Measurements from ENCODE around the gene AR.
"Not testable (repeated sequence)": the region's sequence is repeated elsewhere in the genome, so short reads cannot be mapped to it uniquely, and the experiment has no call there.

The AR gene

DNA sequence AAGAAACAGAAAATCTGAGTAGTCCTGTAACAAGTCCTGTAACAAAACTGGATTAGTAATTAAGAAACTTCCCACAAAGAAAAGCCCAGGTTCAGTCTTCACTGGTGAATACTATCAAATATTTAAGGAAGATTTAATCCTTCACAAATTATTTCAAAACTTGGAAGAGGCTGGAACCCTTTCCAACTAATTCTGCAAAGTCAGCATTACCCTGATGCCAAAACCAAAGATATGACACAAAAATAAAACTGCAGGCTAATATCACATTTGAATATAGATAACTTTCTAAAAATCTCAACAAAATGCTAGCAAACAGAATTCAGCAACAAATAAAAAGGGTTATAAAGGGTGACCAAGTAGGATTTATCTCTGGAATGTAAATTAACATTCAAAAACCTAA, 80.5 kb downstream of the AR start:
- no peak for DNase-seq (ENCODE audit: low read depth in 2 of 2)

DNA sequence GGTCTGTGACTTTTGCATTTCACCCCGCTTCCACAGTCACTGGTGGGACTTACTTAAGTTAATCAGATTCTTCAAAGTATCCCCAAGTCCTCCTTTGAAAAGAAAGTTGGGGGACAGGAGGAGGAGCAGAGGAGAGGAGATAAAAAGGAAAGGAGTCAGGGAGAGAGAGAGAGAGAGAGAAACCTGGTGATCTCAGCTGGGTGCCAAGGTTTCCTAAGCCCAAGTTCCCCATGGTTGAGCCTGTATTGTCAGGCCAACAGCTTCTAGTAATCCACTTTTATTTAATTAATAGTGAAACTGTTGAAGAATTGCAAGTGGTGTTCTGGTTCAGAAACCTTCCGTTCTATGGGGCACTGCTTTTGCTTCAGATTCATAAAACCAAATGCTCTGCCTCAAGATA, 91.6 kb downstream of the AR start:
- DNase-seq (ENCODE audit: low read depth in 2 of 2) = no peak

DNA sequence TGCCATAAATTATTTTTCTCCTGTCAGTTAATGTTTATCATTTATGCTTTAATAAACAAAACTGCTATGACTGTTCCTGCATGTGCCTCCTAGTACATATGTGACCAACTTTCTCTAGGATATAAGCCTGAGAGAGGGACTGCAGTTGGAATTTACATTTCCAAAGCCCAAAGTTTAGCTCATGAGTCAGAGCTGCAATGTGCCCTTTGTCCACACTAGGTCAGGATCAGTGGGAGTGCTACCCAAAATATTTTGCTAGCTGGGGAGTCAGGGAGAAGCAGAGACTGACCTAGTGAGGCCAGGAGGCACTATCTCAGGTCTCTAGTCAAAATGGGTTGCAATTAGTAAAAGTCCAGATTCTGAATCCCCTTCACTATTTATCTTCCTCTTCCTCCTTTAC, 92.7 kb downstream of the AR start:
- no peak for DNase-seq (ENCODE audit: low read depth in 2 of 2)

DNA sequence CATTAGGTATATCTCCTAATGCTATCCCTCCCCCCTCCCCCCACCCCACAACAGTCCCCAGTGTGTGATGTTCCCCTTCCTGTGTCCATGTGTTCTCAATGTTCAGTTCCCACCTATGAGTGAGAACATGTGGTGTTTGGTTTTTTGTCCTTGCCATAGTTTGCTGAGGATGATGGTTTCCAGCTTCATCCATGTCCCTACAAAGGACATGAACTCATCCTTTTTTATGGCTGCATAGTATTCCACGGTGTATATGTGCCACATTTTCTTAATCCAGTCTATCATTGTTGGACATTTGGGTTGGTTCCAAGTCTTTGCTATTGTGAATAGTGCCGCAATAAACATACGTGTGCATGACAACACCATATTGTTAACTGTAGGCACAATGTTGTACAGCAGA, 93.5 kb downstream of the AR start:
- DNase-seq (ENCODE audit: low read depth in 2 of 2) = not testable (repeated sequence)

DNA sequence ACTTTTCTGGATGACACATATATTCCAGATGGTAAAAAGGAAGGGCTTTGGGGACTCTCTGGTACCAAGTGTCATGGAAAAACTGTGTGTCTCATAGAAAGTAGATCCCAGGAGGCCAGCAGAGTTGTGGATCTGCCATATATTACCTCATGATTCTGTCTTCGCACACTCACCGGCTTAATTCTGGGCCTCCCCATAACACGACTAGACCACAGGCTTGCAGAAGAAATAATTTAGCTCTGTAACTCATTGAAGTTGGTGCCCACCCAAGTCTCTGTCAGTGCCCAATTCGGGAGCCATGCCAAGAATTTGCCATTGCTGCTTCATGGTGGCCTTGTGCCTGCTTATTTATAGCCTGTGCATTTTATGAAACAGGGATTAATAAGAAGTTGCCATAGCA, 104.5 kb downstream of the AR start:
- DNase-seq (ENCODE audit: low read depth in 2 of 2) = no peak

DNA sequence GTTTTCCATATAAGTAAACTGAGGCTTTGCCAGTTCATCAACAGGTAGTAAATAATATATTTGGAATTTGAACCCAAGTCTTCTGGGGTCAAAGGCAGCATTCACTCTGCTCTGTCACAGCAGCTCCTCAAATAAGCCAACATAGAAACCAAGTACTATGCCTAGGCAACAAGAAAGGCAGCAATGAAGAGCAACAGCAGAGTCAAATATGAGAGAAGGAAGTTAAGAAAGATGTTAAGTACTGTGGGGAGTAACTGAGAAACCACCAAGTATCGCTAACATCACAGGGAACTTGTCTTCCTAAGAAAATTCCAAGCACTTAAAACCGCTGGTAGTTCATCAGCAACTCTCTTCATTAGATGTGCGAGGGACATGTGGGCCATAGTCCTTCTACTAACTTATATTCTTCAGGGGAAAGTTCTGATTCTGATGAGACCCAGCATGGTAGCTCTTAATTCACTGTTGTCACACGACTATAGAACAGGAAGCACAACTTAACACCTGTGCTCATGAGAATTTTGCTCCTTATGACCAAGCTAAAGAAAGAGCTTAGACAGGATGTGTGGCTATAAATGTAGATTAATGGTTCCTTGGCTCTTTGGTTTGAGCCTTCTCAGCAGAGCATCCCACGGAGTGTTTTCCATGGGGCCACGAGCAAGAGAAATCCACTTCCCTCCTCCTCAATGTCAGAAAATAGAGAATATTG, 107.8 kb downstream of the AR start:
- DNase-seq (ENCODE audit: low read depth in 2 of 2) = no peak

DNA sequence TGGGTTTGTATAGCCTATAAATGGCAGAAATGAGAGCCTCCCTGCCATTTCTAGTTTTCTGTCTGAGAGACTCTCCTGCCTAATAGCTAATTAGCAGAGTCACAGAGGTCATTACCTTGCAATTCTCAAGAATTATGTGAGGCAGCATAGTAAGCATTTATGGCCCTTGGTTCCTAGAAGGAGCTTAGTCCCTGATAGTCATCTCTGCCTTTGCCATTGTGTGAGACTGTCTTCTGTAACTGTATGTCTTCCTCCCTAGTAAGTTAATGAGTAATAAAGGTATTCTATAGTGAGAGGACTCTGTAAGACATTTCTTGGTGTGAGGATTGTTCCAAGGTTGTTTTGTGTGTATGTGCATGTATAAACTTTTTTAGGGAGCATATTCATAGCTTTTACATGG, 108.7 kb downstream of the AR start:
- DNase-seq (ENCODE audit: low read depth in 2 of 2) = no peak

DNA sequence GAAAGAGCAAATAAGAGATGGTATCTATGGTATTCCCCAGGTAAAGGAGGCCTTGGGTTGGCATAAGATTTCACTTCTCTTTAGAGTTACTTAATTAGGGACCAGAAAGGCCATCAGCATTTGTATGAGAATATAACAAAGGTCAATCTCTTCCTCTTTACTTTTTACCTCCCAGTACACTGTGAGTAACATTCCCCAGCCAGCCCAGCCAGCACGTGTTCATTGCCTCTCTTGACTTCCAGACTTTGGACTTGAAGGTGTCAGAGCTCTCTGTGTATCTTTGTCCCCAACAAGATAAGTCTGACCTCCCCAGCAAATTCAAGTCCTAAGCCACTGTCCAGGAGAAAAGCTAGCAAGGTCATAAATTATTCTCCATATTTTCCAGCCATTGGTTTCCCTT, 110.5 kb downstream of the AR start:
- DNase-seq (ENCODE audit: low read depth in 2 of 2) = no peak

DNA sequence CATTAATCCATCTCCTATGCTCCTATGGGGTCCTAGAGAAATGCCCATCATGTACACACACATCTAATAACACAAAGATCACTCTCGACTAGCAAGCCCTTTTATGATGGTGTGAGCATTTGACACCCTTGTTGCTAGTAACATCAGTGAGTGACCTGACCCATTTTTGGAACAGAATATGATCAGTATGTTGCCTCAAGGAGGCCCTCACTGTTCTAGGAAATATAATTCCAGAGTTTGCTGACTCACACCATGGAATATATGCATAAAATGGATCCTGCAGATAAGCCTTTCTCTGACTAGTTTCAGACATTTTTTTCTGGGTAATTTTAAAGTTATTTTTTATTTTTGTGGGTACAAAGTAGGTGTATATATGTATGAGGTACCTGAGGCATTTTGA, 121.8 kb downstream of the AR start:
- no peak for DNase-seq (ENCODE audit: low read depth in 2 of 2)

DNA sequence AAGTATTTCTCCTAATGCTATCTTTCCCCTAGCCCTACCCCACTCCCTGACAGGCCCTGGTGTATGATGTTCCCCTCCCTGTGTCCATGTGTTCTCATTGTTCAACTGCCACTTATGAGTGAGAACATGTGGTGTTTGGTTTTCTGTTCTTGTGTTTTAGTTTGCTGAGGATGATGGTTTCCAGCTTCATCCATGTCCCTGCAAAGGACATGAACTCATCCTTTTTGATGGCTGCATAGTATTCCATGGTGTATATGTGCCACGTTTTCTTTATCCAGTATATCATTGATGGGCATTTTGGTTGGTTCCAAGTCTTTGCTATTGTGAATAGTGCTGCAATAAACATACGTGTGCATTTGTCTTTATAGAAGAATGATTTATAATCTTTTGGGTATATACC, 126.9 kb downstream of the AR start:
- DNase-seq (ENCODE audit: low read depth in 2 of 2) = not testable (repeated sequence)

DNA sequence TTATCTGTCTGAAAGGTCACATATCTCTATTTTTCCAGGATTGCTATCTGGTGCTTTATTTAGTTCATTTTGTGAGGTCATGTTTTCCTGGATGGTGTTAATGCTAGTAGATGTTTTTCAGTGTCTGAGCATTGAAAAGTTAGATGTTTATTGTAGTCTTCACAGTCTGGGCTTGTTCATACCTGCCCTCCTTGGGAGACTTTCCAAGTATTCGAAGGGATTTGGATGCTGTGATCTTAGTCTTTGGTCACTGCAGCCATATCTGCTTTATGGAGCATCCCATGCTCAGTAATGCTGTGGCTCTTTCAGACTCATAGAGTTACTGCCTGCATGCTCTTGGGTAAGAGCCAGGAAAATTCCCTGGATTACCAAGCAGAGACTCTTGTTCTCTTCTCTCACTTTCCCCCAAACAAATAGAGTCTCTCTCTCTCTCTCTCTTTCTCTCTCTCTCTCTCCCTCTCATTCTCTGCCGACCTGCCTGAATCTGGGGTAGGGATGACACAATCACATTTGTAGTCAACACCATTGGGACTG, 130.0 kb downstream of the AR start:
- DNase-seq (ENCODE audit: low read depth in 2 of 2) = no peak

DNA sequence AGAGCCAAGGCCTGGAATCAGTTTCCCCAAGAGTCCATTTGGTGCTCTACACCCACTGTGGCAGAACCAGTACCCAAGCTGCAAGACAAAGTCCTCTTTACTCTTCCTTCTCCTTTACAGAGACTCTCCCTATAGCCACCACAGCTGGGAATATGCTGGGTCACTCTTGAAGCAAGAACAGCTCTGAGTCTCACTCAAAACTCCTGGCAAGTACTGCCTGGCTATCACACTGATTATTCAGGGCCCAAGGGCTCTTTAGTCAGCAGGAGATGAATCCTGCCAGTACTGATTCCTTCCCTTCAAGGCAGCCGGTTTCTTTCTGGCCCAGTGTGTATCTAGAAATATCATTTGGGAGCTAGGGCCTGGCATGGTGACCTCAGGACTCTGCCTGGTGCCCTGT, 130.9 kb downstream of the AR start:
- DNase-seq (ENCODE audit: low read depth in 2 of 2) = no peak

DNA sequence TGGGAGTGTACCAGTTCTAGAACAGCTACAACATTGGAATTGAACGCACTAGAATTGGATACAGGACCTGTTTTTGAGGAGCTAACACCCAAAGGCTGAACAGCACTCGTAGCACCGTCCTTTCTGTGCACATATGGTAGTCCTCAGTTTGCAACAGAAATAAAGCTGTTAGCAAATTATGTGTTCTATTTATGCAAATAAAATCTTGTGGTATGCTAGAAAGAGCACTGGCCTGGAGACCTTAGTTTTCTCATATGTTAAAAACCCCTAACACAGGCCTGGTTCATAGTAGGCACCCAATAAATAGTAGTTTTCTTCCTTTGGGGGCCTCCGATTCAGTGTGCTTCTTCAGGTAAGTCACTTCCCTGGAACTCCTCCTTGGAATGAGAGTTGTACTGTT, 140.3 kb downstream of the AR start:
- DNase-seq (ENCODE audit: low read depth in 2 of 2) = no peak

DNA sequence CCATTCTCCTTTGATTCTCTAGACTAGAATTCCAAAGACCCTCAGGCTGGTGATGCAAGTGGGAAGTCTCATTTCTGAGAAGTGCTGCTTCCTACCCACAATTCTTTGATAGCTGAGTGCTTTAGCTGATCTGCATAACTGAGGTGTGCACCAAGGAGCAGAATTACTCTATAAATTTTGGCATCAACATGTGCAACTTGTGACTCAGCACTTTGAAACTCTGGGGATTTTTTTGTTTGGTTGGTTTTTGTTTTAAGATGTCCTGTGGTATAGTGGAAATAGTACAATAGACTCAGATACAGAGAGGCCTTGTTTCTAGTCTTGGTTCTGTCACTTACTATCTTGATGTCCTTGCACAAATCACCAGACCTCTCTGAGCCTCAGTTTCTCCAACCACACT, 148.4 kb downstream of the AR start:
- DNase-seq (ENCODE audit: low read depth in 2 of 2) = no peak

DNA sequence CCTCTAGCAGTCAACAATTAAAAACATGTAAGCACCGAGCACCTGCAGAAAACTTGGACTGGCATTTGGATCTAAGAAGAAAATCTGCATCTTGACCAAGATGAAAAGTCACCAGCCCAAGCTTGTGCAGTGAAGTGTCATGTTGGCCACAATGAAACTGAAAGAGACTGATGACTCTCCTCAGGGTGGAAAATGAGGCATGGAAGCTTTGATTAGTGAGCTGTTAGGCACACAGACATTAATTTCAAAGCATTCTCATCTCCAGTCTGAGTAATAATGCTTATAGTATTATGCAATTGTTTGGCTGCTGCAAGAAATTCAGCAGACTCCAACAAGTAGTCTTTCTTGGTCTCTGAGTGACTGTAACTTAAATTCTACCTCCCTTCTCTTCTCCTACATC, 150.1 kb downstream of the AR start:
- DNase-seq (ENCODE audit: low read depth in 2 of 2) = no peak

DNA sequence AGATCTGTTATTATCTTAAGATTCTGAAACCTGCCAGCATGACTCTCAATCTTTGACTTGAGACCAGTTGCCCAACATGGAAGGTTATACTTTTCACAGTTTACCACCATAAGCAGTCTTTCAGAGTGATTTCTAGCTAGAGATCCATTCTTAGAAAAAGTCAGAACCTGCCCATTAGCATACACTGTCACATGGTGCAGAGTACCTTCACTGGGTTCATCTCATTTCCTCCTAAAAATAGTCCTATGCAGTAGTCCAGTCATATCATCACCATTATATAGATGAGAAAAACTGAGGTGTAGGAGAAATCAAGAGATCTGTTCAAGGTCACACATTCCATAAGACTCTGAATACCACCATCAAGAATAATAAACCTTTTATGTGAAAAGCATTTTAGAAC, 153.6 kb downstream of the AR start:
- DNase-seq (ENCODE audit: low read depth in 2 of 2) = no peak

DNA sequence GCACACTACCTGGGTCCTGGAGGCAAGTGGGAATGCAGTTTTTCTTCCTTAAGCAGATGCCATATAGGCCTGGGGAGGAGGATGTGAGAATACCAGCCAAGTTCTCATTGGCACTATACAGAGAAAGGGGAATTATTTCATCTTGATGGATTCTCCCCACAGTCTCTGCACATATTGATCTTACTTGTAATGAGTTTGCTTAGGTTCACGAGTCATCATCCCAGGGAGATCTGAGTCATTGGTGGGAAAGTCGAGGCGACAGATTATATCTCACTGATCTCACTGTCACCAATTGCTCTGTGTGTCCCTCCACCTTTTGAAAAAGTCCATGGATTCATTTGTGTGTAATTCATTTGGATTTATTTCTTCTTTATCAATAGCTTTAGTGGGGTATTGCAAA, 156.8 kb downstream of the AR start:
- no peak for DNase-seq (ENCODE audit: low read depth in 2 of 2)

DNA sequence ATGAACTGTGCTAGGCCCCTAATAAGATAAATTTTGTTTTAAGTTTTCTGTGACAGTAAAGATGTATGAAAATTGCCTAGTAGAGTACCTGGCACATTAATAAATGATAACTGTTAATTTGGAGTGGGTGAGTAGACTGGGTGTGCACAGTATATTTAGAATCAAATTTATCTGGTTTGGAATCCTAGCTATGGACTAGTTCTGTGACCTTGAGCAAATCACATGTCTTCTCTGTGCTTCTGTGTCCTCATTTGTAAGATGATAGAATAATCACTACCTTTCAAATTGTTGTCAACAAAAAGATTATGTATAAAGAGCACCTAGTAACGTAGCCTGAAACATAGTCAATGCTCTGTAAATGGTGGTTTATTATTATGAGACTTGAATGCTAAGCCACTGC, 170.2 kb downstream of the AR start:
- no peak for DNase-seq (ENCODE audit: low read depth in 2 of 2)

DNA sequence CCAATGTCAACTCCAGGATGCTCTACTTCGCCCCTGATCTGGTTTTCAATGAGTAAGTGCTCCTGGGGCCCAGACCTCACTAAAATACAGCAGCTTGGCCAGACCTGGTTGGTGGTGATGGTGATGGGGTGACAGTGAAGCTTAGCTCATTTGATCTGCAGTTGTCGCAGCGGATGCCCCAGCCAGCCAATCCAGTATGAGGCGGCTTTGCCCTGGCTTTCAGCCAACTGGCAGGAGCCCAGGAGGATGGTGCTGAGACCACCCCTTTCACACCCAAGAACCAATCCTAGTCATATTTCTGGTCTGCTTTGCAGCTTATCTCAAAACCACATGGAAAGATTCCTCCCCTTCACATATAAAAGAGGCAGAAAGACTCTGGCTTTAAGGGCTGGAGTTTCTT, 173.8 kb downstream of the AR start:
- no peak for DNase-seq (ENCODE audit: low read depth in 2 of 2)

DNA sequence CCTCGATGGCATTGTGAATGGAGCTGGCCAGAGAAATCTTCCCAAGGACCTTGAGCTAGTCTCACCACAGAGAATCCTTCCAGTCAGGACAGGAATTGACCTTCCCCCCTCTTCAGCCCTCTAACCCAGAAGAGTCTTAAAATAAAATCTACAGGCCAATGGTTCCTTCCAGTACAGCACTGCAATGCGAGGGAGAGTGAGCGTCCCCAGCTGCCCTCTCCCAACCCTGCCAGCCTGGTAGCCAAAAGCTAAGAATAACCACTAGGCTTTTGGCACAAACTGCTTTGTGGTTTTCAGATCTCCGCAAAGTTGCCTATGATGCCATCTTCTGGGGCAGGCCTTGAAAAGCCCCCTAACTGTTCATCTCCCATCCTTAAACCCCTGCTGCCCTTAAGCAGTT, 175.1 kb downstream of the AR start:
- DNase-seq (ENCODE audit: low read depth in 2 of 2) = no peak

DNA sequence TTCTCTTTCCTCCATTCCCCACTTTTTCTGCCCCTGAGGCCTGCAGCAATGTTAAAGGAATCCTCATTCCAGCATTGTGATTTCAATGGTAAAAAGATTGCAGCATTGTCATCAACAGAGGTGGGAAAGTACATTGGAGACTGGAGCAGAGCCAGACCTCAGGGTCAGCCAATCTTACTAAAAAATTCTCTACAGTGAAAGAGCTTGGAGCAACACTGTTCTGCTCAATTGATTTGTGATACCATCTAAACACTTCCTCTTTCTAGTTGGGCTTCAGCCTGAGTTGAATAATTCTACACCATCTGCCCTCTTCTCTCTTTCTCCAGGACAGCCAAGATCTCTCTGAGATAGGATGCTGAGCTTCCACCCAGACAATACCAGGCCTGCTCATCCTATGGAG, 176.5 kb downstream of the AR start:
- DNase-seq (ENCODE audit: low read depth in 2 of 2) = no peak

DNA sequence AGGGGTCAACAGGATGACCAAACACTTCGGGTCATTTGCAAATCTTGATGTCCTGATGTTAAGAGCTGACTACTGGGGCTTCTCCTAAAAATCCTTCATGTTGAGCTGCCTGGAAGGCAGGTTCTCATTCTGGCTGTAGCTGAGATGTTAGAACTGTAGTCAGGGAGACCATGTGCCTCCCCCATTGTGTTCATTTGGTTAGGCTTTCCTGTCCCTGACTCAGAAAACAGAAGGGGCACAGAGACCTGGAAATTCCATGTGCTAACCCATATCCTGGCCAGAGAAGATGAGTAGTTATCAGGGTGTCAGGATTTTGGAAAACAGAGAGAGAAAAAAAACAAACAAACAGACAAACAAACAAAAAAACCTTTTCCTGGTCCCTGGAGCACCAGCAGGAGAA, 177.5 kb downstream of the AR start:
- no peak for DNase-seq (ENCODE audit: low read depth in 2 of 2)

DNA sequence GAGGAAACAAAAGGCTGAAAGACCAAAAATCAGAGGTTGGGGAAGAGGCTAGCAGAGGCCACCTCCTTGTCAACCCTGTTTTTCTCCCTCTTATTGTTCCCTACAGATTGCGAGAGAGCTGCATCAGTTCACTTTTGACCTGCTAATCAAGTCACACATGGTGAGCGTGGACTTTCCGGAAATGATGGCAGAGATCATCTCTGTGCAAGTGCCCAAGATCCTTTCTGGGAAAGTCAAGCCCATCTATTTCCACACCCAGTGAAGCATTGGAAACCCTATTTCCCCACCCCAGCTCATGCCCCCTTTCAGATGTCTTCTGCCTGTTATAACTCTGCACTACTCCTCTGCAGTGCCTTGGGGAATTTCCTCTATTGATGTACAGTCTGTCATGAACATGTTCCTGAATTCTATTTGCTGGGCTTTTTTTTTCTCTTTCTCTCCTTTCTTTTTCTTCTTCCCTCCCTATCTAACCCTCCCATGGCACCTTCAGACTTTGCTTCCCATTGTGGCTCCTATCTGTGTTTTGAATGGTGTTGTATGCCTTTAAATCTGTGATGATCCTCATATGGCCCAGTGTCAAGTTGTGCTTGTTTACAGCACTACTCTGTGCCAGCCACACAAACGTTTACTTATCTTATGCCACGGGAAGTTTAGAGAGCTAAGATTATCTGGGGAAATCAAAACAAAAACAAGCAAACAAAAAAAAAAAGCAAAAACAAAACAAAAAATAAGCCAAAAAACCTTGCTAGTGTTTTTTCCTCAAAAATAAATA, 179.9 kb downstream of the AR start:
- DNase-seq (ENCODE audit: low read depth in 2 of 2) = no peak

All from stimulated activated CD4-positive, alpha-beta T cell treated with anti-CD3 and anti-CD28 coated beads, Interleukin-1b, Interleukin-23, amount 100 ng/mL, for 4 hours (primary cell).